GM12801 (cell line): ENCODE results near the gene B4GALNT2.

Experiments
- TF ChIP-seq, protein P1 (sequence below): IDR thresholded peaks from one replicate; pipeline ENCODE4 v1.5.1; 2011; ENCODE audit warnings: control low read depth; ENCODE audit not compliant: insufficient read length; ENCODE audit errors: extremely low read depth

Gene B4GALNT2

GRCh38 chr17:49132699-49133364, at the start of gene B4GALNT2:
Gene B4GALNT2, plus strand, starts transcription at chr17:49132769. Its CDS starts 24 bp downstream, at chr17:49132793.
- TF ChIP-seq, protein P1, sequence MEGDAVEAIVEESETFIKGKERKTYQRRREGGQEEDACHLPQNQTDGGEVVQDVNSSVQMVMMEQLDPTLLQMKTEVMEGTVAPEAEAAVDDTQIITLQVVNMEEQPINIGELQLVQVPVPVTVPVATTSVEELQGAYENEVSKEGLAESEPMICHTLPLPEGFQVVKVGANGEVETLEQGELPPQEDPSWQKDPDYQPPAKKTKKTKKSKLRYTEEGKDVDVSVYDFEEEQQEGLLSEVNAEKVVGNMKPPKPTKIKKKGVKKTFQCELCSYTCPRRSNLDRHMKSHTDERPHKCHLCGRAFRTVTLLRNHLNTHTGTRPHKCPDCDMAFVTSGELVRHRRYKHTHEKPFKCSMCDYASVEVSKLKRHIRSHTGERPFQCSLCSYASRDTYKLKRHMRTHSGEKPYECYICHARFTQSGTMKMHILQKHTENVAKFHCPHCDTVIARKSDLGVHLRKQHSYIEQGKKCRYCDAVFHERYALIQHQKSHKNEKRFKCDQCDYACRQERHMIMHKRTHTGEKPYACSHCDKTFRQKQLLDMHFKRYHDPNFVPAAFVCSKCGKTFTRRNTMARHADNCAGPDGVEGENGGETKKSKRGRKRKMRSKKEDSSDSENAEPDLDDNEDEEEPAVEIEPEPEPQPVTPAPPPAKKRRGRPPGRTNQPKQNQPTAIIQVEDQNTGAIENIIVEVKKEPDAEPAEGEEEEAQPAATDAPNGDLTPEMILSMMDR = no peak

DNA sequence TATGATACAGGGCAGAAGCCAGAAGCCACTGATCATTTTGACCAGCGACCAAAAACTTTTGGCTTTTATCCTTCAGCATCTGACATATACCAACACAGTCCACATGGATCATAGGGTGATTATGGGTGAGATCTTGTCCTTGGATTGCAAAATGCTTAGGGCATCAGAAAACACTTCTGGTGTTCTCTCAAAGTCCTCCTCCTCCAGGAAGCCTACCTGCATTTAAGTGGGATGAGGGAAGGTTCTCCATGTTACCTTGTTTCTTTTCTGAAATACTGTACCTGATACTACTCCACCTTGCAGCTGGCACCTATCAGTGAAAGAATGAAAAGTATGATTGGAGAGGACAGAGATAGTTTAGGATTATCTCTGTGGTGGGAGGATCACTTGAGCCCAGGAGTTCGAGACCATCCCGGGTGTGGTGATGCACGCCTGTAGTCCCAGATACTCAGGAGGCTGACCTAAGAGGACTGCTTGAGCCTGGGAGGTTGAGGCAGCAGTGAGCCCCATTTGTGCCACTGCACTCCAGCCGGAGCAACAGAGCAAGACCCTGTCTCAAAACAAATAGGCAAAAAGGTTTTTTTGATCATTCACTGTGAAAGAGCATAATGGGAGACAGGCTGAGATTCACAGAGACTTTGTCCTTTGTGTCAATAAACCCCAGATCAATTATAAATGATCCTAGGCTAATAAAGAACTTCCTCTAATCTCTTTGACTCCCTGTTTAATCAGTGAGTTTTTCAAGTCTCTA, 46.8 kb upstream of the B4GALNT2 start:
- TF ChIP-seq, protein P1 = no peak

GRCh38 chr17:49086316-49086605, 46.3 kb upstream of the B4GALNT2 start:
- TF ChIP-seq, protein P1 = no peak

DNA sequence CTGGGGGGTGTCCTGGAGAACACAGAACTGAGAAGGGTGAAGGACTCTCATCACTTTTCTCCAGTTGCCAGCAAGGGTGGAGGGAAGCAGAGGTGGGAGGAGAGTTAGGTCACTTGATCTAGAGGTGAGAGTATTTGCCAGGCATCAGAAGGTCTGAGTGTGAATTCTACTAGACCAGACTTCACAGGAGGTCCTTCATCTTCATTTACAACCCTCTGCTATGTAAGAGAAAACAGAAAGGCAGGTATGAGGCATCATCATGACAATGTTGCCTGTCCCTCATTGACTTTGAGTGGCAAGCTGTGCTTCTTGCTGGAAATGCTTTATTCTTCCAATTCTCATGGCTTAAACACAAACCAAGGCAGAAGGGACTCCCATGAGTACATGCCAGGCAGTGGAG, 45.9 kb upstream of the B4GALNT2 start:
- TF ChIP-seq, protein P1 = no peak

GRCh38 chr17:49089094-49089493, 43.5 kb upstream of the B4GALNT2 start:
- TF ChIP-seq, protein P1 = no peak

DNA sequence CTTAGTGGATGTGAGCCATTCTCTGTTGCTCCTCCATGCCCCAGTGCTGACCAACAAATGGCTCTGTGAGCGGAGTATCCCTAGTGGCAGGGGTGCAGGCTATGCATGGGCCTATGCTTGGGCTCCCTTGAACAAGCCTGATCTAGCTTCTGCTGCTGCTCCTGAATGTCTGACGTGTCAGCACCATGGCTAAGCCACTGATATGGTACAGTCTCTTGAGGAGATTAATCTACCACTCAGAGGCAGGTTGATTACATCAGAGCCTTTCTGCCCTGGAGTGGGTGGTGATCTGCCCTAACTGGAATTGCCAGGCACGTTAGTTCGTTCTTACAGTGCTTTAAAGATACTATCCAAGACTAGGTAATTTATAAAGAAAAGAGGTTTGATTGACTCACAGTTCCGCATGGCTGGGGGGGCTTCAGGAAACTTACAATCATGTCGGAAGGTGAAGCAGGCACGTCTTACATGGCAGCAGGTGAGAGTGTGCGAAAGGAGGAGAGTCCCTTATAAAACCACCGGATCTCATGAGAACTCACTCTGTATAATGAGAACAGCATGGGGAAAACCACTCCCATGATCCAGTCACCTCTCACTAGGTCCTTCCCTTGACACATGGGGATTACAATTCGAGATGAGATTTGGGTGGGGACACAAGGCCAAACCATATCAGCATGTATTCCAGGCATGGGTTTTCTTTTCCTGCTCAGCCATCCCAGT, 41.5 kb upstream of the B4GALNT2 start:
- TF ChIP-seq, protein P1 = no peak

DNA sequence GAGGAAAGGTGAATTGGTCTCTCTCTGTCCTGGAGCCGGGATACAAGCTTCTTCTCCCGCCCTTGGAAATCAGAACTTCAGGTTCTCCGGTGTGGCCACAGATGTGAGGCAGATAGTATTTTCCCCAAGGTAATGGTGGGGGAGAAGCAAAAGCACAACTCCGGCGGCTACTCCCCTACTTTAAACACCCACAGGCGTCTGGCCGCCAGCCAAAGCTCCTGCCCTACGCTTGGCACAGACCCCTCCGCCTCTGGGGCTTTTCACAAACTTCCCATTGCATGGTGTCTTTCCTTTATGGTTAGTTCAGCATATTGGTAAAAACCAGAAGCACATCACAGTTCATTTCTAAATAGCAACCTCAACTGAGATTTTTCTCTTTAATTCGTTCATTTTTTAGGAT, 39.4 kb upstream of the B4GALNT2 start:
- TF ChIP-seq, protein P1 = no peak
